ENCODE measurements around the gene IL3.

The IL3 gene

DNA sequence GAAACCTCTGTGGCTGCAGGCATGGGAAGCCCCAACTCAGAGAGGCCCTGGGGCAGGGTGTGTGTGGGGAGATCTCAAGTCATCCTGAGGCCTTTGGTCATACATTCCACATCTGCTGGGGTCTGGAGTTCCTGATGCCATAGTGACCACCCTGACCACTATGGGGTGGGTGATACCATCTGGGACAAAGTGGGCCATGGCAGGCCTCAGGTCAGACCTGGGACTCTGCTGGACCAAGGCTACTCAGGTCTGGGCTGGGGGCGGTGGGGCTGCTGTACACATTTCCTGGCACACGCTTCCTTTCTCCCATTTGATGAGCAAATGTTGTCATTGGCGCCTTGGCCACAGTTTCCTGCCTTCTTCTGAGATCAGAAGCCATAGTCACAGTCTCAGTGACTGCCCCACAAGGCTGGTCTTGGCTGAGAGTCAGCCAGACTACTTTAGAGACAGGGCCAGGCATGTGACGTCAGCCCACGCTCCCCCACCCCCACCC, 33.9 kb upstream of the IL3 start:
- peak; percentile 35 for DNase-seq

DNA sequence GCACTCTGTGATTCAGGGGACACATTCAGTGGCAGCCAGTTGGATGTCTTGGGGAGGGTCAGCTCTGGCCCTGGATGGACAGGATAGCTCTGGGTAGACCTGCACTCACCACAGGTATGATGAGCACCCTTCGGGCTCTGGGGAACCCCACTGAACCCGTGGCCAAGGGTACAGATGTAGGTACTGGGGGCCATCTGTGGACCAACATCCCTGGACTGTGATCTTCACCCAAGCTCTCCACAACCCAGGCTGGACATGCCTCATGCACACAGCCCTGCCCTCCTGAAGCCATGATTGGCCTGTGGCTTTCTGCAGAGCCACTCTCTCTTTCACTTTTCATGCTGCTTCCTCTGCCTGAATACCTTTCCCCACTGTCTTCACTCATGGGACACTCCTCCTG, 33.4 kb upstream of the IL3 start:
- no peak for DNase-seq

DNA sequence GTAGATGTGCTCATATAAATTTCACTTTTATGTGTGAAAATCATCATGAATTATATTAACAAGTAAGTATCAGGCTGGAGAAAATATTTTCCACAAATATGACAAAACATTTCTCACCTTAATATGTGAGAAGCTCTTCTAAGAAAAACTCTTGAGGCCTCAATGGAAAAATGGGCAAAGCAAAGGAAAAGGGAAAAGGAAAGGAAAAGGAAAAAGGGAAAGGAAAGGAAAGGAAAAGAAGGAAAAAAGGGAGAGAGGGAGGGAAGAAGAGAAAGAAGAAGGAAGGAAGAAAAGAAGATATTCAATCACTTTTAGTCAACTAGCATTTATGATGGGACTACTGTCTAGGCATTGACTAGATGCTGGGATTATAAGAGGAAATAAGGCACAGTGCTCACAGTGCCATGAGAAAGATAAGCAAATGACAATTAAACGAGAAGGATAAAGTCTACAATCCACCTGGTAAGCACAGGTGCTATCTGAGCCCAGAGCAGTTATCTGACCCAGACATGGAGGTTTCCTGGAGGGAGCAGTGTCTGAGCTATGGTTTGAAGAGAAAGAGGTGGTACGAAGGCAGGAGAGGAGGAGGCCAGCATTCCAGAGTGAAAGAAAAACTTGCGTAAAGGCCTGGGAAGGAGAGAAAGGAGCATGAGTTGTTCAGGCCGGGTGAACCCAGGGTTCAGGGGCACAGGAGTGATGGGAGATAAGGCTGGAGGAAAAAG, 30.7 kb upstream of the IL3 start:
- DNase-seq, result no peak

DNA sequence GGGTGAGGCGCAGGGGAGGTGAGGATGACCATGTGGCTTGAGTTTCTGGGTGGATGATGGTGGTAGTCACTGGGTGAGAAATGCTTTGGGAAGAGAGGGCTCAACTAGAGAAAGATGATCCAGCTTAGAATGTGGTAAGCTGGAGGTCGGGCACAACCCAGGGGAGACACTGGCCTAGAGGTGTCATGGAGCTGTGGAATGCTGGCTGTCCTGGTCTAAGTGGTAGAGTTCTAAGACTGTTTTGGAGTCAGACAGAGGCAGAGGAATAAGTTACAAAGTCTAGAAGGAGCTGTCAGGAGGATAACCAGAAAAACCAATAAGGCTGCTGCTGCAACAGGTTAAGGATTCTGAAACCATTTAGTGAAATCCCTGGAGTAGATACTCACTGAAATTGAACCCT, 29.8 kb upstream of the IL3 start:
- DNase-seq, result no peak

DNA sequence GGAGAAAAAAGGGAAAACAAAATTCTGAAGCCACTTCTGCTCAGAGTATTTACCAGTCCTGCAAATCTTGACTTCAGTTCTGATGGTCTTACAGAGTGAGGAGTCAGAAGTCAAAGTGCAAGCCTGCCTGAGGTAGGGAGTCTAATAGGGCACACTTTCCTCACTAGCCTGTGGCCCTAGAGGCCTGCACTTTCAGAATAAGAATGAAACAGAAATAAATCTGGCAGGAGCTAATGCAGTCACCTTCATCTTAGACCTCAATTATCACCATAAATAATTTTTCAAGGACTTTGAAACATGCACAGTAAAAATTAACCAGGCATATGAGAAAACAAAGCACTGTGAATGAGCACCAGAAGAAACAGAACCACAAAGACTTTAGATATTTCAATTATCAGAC, 28.3 kb upstream of the IL3 start:
- no peak for DNase-seq

DNA sequence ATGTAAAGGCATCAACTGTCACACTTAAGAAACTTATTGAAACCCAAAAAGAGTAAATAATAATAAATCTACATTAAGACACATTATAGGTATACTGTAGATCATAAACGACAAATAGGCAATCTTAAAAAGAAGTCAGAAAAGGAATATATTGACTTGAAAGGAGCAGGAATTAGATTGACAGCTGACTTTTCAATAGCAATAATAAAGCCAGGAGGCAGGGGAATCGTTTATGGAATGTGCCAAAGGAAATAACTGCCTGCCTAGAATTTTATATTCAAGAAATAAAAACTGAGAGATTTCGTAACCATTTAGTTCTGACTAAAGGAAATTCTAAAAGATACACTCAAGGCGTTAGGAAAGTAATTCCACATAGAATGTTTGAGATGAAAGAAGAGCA, 27.3 kb upstream of the IL3 start:
- DNase-seq, result no peak

DNA sequence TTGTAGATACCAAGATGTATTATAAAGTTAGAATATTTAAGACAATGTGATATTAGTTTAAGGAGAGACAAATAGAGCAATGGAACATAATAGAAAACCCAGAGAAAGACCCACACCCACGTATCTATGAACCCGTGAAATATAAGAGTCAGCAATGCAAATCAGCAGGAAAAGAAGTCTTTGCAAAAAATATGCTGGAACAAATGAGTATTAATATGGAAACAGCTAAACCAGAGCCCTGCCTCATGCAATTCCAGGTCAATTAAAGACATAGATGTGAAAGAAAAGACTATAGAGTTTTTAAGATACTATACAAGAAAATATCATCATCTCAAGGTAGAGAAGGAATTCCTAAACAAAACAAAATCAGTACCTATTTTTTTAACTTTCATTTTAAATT, 23.1 kb upstream of the IL3 start:
- no peak for DNase-seq

DNA sequence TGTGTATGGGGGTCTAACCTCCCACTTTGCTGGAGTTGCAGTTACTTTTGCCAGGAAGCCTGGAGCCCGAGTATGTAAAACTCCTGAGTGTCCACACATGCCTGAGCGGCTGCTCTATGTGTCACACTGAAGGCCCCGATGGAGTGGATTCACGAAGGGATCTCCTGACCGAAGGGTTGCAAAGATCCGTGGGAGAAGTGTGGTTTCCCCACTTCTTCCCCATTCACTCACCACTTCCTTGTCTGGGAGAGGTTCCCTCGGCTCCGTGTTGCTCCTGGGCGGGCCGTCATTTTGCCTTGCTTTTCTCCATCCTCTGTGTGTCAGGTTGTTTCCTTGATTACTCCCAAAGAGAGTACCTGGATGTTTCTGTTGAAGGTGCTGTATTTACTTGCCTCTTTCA, 16.2 kb upstream of the IL3 start:
- no peak for DNase-seq

DNA sequence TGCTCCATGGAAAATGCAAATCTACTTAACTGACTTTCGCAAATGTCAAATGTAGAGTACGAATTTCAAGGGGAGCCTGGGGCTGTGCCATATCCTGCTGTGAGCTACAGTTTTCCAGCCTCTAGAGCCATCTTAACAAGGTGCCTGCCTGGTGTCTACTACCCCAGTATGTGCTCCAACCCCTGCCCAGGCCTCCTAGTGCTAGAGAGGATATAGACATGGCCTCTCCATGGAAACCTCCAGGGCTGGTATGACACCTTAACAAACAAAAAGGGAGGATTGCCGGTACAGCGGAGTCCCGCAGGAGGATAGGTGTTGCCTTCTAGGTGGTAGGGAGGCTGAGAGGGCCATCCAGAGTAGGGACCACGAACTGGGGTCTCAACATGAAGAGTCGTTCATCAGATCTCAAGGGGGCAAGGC, 13.6 kb upstream of the IL3 start:
- DNase-seq, result no peak

DNA sequence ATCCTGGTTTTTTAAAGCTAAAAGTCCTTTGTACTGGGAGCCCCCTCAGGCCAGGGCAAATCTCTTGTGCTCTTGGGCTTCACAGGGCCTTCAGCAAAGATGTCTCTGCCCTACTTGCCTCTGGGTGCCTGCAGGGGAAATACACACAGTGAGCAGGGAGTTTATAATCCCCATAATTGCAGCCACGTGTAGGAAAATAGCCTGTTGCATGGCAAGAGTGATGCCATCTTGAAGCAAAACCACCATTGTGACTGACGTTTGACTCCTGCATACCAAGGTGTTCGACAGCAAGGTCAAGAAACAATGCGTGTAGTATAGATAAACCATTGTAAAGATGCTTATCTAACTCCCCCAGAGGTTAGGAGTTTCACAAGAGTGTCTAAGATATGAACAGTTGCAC, 11.4 kb upstream of the IL3 start:
- no peak for DNase-seq

DNA sequence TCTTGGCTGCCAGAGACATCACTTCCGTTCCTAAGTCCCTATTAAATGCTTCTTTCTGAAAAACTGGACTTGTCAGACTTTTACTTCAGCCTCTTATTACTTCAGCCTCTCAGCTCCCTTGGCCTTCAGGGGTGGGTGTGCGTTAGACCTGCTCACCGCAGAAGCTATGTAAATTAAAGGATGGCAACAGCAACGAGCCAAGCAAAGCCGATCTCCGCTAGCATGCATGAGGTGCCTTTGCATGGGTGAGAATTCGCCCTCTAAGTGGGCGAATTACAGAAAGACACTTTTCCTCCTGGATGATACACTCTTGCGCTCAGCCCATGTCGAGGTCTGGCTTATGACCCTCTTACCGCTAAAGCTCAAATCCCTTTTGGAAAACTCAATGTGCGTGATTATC, 10.9 kb upstream of the IL3 start:
- no peak for DNase-seq

DNA sequence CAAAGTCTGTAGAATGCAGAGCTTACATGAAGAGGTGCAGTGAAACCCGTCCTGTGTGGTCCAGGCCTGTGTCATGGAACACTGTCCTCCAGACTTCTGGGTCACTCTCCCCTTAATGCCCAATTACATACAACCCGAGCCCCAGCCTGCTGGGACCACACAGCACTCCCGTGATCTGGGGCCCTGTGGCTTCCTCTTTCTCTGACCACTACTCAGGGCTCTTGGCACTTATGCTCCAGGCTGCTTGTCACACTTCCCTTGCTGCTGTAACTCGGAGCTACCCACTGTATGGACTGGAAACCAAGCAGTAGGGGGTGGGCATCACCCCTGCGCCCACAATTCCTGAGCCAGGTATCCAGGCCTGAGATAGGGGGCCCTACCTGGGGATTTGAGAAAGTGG, 10.3 kb upstream of the IL3 start:
- DNase-seq, result no peak

DNA sequence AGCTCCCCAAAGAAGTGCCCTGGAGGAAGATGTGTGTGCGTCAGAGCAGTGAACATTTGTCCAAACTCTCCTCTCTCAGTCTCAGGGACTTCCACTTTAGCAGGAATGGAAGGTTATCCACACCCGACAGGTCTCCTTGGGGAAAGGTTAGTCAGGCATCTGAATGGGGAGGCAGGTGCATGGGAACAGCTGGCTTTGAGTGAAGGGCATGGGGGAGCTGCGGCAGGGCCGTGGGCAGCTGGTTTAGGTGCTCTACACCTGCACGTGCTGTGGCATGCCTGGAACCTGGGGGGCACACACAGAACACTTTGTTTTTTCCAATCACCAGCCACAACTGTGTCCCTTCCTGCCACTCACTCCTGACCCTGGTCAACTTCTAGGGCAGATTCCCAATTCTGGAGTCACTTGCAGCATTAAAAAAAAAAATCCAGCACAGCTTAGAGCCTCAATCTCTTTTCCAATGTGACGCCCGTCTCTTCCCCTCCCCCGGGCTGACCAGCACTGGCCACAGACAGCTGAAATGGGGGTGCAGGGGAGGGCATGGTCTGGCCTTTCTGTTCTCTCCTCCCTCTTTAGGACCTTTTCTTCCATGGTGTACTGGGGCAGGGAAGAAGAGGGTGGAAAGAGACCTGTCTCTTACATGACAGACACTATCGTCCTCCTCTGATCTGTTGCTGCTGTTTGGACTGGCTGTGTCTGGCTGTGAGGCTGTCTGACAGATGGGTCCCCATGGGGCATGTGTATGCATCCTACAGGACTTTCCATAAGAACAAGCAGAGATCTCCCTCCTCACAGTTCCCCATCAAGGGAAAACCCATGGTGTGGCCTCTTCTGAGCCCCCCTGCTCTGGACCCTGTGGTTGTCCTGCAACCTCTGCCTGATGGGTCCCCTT, 9.5 kb upstream of the IL3 start:
- no peak for DNase-seq

DNA sequence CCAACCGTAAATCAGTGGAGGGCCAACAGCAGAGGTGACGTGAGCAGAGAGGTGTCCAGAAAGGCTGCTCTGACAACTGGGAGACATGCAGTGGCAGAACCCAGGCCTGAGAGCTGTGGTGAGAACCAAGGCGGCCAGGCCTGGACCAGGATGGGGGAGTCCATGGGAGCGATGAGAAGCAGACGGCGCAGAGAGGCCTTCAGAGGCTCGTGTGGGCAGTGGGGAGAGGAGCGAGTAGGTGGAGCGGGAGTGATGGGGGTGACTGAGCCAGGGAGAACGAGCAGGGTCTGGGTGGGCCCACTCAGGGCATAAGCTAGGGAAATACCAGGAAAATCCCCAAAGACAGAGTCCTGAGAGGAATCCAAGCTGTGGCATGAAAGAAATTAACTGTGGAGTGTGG, 7.9 kb upstream of the IL3 start:
- no peak for DNase-seq

DNA sequence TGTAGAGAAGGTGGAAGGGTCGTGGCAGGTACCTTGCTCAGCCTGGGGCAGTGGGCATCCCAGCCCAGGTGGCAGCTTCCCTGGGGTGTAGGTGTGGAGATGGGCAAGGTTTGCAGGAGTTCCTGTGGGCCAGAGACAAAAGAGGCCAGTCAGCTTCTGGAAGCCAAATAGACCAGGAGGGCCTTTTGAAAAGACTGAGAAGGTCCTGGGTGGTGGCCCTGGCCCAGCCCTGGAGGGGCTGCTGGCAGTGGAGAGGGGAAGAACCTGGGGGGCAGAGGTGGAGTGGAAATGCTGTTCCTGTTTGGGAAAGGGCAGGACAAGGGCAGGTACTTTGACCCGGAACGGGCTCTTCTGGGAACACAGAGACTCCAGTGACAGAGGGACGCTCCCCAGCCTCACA, 7.0 kb upstream of the IL3 start:
- no peak for DNase-seq

DNA sequence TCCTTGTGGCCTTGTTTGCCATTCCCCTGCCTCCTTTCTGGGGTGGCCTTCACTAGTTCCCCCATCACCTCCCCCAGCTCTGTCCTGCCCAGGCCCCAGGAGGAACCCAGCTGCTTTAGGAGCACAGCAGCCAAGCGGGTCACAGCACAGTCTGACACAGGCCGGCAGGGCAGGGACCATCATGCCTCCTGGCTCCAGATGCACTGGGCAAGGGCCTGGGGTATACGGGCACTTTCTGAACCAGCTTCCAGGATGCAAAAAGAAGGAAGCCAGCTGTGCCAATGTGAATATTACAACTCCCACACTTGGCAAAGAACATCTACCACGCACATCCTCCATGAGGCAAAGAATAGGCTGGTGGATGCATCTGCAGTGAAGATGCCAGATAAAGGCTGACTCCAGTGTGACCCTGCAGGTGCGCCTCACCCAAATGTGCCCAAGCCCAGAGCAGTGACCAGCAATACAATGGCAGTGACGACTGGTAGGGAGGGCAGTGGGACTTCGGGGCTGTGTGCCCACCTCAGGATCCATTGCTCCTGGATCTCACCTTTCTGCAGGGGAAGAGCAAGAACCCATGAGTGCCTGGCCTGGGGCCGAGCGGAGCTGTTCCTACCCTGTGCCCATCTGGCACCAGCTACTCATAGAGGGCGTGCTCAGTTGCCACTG, 6.3 kb upstream of the IL3 start:
- DNase-seq, result no peak

DNA sequence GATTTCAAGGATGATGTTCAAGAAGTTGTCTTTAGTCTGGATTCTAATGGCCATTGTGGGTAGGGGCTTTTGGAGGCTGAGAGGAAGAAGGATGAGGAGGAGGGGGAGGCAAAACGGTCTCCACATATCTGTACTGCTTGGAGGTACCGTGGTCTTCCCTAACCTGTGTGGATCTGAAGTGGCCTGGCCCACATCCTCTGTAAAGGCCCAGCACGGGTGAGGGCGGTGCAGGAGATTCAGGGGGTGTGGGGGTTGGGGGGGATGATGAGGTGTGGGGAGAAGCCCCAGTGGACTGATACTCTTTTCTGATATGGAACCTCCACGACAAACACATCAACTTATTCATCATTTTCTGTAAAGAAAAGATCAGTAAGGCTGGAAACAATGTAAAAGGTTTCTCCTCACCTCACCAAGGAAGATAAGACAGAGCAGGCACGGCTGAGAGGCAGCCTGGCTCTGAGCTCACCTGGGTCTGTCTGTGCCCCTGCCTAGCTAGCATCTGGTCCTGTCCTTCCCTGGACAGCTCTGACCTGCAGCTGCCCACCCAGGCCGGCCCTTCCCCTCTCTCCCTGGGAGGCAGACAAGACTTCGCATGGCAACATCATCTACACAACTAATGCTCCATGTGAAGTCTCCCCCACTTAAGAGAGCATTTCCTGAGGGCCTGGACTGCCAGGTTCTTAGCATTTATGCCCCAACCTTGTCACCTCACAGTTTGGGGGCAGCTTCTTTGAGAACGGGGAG, 5.6 kb upstream of the IL3 start:
- DNase-seq, result no peak

DNA sequence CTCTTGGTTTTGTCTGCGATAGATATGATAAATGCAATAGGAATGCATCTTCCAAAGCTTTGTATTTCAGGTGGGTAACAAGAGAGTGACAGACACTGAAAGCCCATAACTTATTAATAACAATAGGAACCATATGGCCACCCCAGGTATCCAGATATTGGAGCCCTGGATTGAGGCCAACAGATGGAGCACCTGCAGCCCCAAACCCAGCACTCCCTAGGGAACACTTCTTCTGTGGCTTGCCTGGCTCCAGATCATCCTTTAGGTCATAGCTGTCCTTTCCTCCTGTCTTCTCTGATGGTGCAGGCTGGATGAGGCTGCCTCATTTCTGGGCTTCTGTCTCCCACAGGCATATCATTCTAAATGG, 5.0 kb upstream of the IL3 start:
- no peak for DNase-seq

DNA sequence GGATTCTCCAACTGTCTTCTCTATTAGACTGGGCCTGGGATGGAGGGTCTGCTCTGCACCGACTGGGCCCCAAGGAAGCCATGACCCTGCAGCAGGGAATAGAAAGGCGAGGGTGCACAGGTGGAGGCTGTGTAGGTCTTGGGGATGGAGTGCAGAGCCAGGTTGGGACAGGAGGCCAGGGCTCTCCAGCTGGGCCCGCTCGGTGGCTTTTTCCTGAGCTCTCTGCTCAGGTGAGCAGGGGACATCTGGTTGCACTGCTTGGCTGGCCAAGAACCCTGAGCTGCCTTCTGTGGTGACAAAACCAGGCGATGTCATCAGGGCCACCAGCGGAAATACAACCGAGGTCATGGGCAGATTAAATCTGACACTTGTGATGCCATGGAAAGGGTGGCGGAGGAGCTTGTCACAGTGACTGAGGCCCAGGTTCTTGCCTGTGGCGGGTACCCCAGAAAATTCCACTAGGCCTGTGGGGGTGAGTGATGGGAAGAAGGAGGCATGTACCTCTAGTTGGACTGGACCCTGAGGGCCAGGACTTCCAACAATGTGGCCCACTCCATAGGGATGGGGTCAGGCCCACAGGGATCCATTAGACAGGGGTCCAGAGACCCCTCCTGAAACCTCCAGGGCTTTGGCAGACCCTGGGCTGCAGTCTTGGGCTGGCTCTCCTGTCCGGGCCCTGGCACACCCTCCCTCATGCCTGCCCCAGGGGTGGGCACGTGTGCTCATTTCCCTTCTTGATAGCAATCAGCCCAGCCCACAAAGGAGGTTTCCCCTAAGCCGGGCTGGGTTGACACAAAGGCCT, 4.4 kb upstream of the IL3 start:
- peak; percentile 46 for DNase-seq

DNA sequence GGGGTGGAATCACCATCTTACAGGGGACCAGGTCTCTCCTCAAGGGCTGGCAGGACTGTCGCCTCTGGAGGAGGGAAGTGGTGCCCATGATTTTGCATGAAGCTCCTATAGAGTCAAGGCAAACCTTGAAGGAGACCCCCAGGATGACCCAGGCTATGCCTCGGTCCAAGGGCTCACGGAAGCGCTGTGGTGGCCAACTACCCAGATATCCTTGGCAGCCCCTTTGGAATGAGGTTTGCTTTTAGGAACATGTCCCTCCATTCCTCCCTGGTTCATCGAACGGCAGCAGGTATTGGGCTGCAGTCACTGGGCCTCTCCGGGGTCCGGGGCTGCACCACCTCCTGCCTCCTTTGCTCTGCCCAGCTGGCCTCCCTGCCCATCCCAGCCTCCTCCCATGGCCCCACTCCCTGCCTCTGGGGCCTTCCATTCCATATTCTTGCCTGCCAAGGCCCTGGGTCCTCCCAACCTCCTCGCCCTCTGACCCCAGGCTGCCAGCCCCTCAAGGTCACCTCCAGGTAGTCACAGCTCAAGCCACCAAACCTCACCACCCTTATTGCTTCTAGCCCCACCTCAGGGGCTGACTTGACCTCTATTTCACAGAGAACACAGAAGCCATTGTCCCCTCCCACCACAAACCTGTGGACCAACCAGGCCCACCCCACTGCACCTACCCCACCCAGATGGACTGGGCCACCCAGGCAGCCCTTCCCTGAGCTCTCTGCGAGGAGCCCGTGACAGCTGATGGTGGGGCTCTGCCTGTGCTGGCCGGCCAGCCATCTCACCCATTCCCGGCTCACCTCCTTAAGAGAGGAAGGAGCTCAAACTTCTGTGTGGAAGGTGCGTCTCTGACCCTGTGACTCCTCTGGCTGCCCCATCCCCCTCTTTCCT, 3.6 kb upstream of the IL3 start:
- DNase-seq, result no peak

All from effector CD4-positive, alpha-beta T cell (primary cell).